GM06990 (cell line): ENCODE measurements around the gene IPO9.

Experiments used
- DNase-seq: peaks from one replicate; pipeline ENCODE4 v3.0.0-alpha.2; 2011; ENCODE audit not compliant: insufficient read length; ENCODE audit errors: extremely low read depth
- H3K27me3 ChIP-seq: replicated peaks from 2 replicates; pipeline ENCODE4 v1.6.0; 2011; ENCODE audit warnings: low read length; ENCODE audit not compliant: control insufficient read depth, insufficient read depth
- H3K36me3 ChIP-seq: 2 replicates; pipeline ENCODE4 v1.5.1; 2011; ENCODE audit warnings: low read length; ENCODE audit not compliant: control insufficient read depth, insufficient read depth
- H3K4me3 ChIP-seq: replicated peaks from 2 replicates; pipeline ENCODE4 v1.5.1; 2011; ENCODE audit warnings: low read depth, mild to moderate bottlenecking, control low read depth, low read length
- TF ChIP-seq, protein P1 (sequence below): IDR thresholded peaks from 2 replicates; pipeline ENCODE4 v1.5.1; 2011; ENCODE audit warnings: low read length, control low read depth, mild to moderate bottlenecking, inconsistent platforms; ENCODE audit not compliant: insufficient read depth, poor library complexity, severe bottlenecking

IPO9 gene

DNA sequence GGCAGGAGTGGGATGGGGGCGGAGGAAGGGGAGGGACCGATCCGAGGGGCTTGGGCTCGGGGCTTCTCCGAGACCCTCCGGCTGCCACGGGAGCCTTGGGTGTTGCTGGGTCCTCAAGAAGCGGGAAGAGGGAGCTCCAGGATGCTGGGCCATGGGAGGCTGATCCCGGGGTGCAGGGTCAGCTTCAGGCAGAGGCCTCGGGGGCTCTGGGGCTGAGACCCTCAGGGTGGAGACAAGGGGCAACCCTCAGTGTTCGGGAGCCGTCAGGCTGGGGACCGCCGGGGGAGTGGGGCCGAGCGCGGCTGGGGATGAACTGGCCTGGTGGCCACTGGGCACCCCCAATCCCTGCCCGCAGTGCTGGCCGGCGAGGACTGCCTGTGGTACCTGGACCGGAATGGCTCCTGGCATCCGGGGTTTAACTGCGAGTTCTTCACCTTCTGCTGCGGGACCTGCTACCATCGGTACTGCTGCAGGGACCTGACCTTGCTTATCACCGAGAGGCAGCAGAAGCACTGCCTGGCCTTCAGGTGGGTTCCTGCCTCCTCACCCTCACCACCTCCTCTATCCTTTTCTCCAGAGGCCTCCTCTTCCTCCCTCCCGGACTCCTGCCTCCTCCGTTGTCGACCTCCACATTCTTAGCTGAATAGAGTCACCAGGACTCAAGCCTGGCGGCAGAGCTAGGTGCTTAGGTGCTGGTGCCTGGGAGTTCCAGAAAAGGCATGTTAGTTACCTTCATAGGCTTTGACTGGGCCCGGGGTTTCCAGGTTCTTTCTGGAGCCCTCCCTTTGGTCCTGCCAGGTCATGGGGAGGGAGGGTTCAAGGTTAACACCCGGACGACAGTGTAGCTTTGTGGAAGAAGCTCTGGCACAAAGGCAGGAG is 60.4 kb downstream of the IPO9 start:
- TF ChIP-seq, protein P1, sequence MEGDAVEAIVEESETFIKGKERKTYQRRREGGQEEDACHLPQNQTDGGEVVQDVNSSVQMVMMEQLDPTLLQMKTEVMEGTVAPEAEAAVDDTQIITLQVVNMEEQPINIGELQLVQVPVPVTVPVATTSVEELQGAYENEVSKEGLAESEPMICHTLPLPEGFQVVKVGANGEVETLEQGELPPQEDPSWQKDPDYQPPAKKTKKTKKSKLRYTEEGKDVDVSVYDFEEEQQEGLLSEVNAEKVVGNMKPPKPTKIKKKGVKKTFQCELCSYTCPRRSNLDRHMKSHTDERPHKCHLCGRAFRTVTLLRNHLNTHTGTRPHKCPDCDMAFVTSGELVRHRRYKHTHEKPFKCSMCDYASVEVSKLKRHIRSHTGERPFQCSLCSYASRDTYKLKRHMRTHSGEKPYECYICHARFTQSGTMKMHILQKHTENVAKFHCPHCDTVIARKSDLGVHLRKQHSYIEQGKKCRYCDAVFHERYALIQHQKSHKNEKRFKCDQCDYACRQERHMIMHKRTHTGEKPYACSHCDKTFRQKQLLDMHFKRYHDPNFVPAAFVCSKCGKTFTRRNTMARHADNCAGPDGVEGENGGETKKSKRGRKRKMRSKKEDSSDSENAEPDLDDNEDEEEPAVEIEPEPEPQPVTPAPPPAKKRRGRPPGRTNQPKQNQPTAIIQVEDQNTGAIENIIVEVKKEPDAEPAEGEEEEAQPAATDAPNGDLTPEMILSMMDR: no peak
- DNase-seq: no peak
- peak overlapping the region; percentile 38; the same call in 1 of the 2 replicates for H3K4me3 ChIP-seq
- H3K27me3 ChIP-seq: peaks cover 7% of the 10 kb centered on the region
- no peaks in the 10 kb centered on the region for H3K36me3 ChIP-seq

DNA sequence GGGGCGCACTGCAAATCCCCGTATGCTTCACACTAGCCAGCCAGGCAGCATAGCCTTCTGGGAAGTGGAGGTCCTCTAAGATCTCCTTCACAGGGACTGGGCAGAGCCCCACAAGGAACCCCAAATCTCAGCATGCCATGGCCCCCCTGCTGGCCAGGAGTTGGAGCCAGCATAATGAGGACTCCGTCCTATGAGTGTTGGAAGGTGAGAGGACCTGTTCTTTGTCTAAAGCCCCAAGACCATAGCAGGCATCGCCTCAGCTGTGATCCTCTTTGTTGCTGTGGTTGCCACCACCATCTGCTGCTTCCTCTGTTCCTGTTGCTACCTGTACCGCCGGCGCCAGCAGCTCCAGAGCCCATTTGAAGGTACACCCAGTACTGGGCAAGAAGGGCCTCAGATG is 61.3 kb downstream of the IPO9 start:
- H3K4me3 ChIP-seq: no peak overlapping the region
- DNase-seq: no peak
- peaks cover 7% of the 10 kb centered on the region for H3K27me3 ChIP-seq
- TF ChIP-seq, protein P1: no peak
- H3K36me3 ChIP-seq: no peaks in the 10 kb centered on the region

DNA sequence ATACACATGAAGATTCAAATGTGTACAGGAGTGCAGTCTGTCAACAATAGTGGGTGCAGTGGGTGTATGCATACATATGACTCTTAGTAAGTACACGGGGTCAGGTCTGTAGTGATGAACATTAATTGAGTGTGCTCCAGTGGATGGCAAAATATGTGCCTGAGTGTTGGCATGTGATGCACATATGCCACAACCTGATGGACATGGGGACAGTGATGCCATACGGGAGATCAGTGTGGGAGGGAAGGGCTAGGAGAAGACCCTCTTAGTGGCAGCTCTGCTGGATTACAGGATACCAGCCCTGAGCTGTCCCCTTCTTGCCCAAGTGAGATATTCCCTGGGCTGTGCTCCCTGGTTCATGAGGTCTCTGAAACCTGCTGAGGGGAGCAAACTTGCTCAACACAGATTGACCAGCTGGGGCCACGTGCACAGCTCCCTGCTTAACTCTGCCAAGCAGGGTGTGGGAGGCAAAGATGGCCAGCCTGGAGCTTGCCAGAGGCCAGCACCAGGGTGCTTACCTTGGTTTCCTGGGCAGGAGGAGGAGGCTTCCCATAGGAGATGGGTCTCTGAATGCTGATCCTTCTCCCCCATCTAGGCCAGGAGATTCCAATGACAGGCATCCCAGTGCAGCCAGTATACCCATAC is 62.0 kb downstream of the IPO9 start:
- TF ChIP-seq, protein P1: no peak
- no peaks in the 10 kb centered on the region for H3K36me3 ChIP-seq
- DNase-seq: no peak
- H3K27me3 ChIP-seq: peaks cover 7% of the 10 kb centered on the region
- no peak overlapping the region for H3K4me3 ChIP-seq

GRCh38 chr1:201891451-201892045 is 62.6 kb downstream of the IPO9 start:
- TF ChIP-seq, protein P1: no peak
- Histone ChIP-seq H3K27me3 (peaks cover 7% of the 10 kb centered on the region), H3K36me3 (no peaks in the 10 kb centered on the region), H3K4me3 (no peak overlapping the region)
- no peak for DNase-seq

DNA sequence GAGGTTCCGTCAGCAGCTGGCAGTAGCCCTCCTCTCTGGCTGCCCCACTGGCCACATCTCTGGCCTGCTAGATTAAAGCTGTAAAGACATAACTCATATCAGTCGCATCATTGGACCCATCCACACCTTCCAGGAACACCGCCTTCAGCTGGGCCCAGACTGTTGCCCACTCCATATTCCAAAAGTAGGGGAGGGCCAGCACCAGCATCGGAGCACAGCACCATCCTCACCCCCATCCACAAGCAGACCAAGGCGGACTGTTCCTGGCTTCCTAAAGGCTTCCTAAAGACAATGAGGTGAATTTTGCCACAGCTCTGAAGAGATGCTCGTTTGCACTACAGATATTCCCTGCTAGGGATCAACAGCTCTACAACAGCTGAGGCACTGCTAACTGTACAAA is 63.3 kb downstream of the IPO9 start:
- Histone ChIP-seq H3K36me3 (no peaks in the 10 kb centered on the region), H3K4me3 (no peak overlapping the region), H3K27me3 (peaks cover 5% of the 10 kb centered on the region)
- DNase-seq: no peak
- TF ChIP-seq, protein P1: no peak
